IPS DF 19.7 (cell line): ENCODE results near the gene ZNF211.
A peak's percentile ranks its signal among the peaks of the same experiment; 100 is the strongest.

Source experiments
- DNase-seq: peaks from one replicate; pipeline ENCODE4 v3.0.0-alpha.2; 2013; ENCODE audit warnings: low read depth, low spot score

Gene ZNF211

GRCh38 chr19:57632987-57633831, at the start of gene ZNF211:
Gene ZNF211 (plus strand): TSS chr19:57633168. CDS start chr19:57633347, 179 bp downstream.
- peak; percentile 93 for DNase-seq

DNA sequence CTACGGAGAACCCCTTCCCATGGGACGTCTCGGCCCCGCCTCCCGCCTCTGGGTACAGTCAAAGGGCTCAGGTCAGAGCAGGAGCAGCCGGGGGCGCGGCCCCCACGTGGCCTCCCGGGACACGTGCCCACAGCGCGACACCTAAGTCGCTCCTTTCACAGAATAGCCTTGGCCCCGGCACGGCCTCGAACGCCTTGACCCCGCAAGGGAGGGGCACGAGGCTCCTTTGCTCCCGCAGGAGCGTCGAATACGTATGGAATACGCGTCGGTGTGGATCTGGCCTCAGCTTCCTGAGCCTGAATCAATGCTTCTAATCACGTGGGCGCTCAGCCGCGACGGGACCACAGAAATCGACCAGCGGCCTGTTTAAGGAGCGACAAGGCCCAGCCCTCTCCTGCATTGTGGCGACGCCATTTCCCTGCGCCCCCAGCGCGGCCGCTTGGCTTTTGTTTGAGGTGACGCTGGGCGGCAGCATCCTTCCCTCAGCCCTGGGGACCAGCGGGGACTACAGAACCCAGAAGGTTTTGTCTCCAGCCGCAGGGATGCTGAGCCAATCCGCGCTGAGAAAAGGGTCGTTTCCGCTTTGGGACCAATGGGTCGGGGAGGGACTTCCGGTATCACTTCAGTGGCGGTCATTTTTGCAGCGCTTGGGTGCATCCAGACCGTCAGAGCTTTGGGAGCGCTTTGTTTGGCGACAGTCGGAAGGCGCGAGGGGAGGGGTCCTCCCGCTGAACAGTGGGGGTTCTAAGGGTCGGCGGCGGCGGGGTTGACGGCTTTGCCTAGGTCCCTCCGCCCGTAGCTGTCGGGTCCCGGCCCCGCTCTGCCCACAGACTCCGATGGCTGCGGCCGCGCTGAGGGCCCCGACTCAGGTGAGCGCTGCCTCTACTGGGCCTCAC, 49.2 kb upstream of the ZNF211 start, which contains the start of gene ZIK1:
Gene ZIK1, plus strand, starts transcription at position 625 of the 896 bp plus-strand sequence. Its CDS starts 212 bp downstream, at position 837.
- peak; percentile 97 for DNase-seq

GRCh38 chr19:57587529-57587928, 45.4 kb upstream of the ZNF211 start:
- DNase-seq, result no peak

DNA sequence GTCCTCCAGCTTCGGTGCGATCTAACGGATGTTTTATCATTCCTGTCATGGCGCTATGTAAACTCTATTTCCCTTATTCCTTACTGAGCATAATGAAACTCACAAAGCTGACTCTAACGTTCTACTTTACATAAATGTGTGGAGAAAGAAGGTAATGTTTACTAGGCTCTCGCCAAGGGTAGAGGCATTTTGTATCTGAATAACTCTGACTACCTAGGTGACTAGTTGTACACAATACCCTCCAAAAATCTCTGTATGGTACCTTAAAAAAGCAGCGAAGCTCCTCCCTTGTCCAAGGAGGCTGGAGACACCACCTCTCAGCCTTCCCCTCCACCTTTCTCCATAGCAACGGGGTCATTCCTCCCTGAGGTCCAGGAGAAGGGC, 33.6 kb upstream of the ZNF211 start:
- DNase-seq, result no peak

GRCh38 chr19:57599761-57600383, 33.1 kb upstream of the ZNF211 start, which contains the start of gene ZNF530:
Gene ZNF530 (plus strand): TSS chr19:57599885. CDS start chr19:57604346, 4,461 bp downstream.
- peak; percentile 87 for DNase-seq

GRCh38 chr19:57606931-57607330, 26.0 kb upstream of the ZNF211 start:
- DNase-seq, result no peak

DNA sequence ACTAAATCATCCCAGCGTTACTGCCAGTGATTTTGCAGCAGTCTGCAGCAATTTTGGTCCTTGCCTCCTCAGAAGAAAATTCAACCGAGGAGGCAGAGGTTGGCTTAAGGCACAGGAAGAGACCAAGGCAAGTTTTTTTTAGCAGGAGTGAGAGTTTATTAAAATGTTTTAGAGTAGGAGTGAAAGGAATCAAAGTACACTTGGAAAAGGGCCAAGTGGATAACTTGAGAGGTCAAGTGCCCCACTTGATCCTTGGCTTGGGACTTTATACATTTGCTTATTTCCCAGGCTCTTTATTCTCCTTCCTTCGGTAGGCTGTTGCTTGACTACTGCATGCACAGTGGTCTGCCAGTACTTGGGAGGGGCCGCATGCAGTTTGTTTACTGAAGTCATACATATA, 21.9 kb upstream of the ZNF211 start:
- no peak for DNase-seq

DNA sequence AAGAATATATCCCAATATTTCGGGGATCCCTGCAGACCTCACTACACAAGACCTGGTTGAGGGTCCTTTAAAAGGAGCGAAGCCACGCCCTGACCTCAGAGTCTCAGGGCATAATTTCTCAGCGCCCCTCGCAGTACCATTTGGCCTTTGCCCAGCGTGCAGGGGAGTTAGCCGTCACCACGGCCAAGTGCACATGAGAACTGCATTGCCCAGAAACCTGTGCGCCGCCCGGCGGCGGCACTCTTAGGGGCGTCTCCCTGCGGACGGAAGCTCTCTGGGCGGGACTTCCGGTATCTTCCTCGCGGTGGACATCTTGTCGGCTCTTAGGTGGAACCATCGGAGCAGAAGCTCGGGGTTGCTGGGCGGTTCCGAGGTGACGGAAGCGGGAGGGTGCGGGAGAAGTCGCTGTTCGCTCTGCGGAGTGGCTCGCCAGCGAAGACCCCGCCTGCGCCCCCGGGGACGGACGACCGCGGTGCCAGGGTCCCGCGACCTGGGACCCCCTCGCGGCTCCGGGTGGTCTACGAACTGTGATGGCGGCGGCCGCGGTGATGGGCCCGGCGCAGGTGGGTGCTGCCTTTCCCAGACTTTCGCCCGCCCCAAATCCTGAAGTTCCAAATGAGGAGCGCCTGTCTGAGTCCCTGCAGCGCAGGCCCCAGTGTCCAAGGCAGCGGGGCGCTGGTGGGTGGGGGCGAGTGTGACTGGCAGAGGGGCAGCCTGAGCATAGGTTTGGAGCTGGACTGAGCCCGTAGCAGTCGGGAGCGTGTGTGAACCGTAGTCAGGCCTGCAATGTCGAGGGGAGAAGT, 18.8 kb upstream of the ZNF211 start, which contains the start of gene ZNF134:
Gene ZNF134, plus strand, starts transcription at position 302 of the 803 bp plus-strand sequence. CDS start 5,227 bp downstream, outside the sequence.
- peak; percentile 77 for DNase-seq

DNA sequence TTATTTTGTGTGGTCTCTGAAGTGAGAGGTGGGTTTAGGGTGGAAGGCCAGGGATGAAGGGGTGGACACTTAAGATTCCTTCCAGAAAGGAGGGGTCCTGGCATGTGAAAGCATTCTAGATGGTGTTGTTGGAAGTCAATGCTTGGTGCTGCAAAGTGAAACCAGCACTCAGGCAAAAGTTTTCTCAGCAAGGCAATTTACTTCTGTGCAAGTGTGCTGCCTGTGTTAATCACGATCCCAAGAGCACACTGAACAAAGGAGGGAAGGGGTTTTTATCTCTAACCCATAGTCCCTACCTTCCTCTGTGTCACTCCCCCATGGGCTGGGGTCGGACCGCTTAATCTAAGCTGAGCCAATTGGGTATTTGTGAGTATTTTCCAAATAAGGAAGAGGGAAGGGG, 17.6 kb upstream of the ZNF211 start:
- DNase-seq, result no peak

GRCh38 chr19:57620673-57621348, 12.2 kb upstream of the ZNF211 start:
- DNase-seq, result no peak

GRCh38 chr19:57623091-57623490, 9.9 kb upstream of the ZNF211 start:
- no peak for DNase-seq

GRCh38 chr19:57633832-57634131, 814 bp downstream of the ZNF211 start:
- DNase-seq, result no peak

- DNase-seq, result no peak
These were observed 4.4 kb downstream of the ZNF211 start for GRCh38 chr19:57637379-57637778.

- DNase-seq, result no peak
These were observed 8.8 kb downstream of the ZNF211 start for GRCh38 chr19:57641715-57642234.

DNA sequence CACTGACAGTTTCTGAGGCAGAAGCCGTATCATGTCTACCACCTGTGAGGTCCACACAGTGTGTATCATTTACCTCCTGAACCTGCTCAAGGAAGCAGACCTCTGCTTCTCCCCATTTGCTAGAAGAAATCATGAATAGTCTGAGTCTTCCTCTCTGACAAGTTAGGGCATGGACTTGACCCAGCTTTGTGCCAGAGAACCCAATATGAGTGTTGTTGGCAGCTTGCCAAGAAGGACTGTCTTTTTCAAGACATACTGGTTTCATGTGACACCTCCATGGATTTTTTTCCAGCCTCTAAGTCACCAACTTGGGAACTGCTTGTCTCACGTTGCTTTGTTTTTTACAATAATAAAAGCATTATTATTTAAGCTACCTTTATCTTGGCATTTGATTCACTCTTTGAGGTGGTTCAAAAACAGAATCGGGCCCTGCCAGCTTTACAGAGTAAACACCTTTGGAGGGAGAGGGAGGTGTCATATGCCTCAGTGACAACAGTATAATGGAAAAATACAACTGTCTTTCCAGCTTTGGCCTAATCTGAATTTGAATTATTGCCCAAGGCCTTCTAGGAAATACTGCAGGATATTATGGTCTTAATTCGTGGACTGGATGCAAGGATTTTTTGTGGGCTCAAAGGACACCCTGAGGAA, 9.6 kb downstream of the ZNF211 start:
- DNase-seq, result no peak

DNA sequence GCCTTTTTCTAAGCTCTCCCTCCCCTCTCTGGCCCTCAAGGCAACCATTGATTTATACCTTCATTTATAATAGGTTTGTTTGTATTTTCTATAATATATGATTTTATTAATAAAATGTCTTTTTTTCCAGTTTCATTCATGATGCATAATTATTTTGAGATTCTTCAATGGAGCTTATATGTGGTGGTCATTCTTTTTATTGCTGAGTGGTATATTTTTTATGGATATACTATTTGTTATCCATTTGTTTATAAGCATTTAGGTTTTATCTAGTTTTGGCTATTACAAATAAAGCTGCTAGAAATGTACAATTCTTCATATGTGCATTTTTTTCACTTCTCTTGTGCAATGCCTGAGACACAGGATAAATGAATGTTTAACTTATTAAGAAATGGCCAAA, 10.8 kb downstream of the ZNF211 start:
- no peak for DNase-seq

DNA sequence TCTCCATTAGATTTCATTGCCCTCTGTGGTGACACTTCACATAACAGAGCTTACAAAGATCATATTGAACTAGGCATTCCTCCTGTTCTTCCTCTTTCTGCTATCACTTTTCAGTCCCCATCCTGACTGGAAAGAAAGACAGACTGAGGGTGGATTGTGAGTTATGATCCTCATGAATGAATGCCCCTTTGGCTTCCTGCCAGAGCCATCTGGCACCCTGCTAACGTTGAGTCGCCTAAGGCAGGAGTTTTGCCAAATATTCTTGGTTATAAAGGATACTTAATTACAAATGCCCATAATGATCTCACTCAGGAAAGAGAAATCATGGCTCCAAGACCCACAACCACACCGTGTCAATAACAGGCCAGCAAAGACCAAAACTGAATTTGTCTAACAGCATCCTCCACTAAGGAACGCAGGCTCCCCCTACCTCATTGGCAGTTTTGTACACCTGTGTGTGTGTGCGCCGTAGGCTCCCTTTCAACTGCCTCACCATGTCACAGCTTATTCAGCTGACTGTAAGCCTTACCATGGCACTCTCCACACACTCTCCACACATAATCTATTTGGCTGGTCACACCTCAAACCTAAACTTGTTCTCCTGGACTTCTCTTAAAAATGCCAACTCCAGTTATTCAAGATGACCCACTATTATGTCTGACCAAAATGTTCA, 15.5 kb downstream of the ZNF211 start:
- DNase-seq, result no peak

DNA sequence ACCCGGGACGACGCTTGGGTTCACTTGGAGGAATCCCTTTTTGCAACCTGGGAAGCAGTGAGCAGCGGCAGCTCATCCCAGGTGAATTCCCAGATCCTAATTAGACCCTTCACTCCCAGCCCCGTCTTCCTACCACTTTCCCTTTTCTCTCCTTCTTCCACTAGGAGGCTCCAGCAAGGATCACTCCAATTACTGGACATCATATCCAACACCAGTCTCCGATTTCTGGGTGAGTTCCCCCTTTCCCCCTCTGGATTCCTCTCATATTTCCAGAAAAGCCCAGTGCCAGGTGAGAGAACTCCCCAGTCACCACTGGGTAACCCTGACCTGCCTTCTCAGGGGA, 18.7 kb downstream of the ZNF211 start:
- DNase-seq, result no peak

- DNase-seq, result no peak
These were observed 20.7 kb downstream of the ZNF211 start for GRCh38 chr19:57653689-57654088.
